Measurements from ENCODE around the gene CELA2A. TPM values are rescaled to one million over a fixed set of nuclear protein-coding genes. Genes with fewer than 3 reads are reported as not detected.
"Not testable (repeated sequence)": the region's sequence is repeated elsewhere in the genome, so short reads cannot be mapped to it uniquely, and the experiment has no call there.

CELA2A gene
- total and polyA plus RNA-seq, 4 donors, result 0.63 to 1.8 (median 1.3) TPM; not detected in 1

DNA sequence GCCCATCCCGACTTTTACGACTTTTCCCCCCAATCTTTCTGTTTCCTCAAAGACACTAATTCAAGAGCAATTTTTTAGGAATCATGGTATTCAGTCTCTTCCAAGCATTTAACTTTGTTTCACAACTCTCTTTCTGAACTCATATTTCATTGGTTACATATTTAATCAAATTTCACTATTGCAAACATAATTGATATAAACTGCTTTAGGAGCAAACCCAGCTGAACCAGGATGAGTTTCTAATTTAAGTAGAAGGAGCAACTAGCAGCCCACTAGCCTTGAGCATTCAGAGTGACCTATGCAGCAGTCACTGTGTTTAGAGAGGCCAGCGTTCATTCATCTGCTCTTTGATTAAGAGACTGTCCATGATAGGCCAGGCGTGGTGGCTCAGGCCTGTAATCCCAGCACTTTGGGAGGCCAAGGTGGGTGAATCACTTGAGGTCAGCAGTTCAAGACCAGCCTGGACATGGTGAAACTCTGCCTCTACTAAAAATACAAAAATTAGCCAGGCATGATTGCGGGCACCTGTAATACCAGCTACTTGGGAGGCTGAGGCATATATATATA lies 21.2 kb downstream of the CELA2A start:
- no peaks in the 10 kb centered on the region for H3K9me3 ChIP-seq (ENCODE audit: control insufficient read depth, low read length)
- H3K4me3 ChIP-seq (ENCODE audit: low read length in 2 of 2), result no peak overlapping the region
- WGBS, 2 donors, result 88 to 94% methylated on average over 5 of the region's 5 CpGs
- intact Hi-C loops (cut with DNase I), result no loop called here
- no peak overlapping the region for H3K27ac ChIP-seq (ENCODE audit: low read depth in 1 of 2, low read length in 2 of 2)
- no peak for ATAC-seq (ENCODE audit: low FRiP score)
- no peaks in the 10 kb centered on the region for H3K27me3 ChIP-seq (ENCODE audit: control insufficient read depth in 1 of 2, insufficient read depth in 2 of 2, low read length in 1 of 2)
- no peaks in the 10 kb centered on the region for H3K4me1 ChIP-seq (ENCODE audit: control insufficient read depth in 1 of 2, insufficient read depth in 2 of 2, low read length in 2 of 2)
- DNase-seq, result no peak
- no peaks in the 10 kb centered on the region for H3K36me3 ChIP-seq (ENCODE audit: control insufficient read depth in 1 of 2, insufficient read depth in 2 of 2, low read length in 1 of 2)

DNA sequence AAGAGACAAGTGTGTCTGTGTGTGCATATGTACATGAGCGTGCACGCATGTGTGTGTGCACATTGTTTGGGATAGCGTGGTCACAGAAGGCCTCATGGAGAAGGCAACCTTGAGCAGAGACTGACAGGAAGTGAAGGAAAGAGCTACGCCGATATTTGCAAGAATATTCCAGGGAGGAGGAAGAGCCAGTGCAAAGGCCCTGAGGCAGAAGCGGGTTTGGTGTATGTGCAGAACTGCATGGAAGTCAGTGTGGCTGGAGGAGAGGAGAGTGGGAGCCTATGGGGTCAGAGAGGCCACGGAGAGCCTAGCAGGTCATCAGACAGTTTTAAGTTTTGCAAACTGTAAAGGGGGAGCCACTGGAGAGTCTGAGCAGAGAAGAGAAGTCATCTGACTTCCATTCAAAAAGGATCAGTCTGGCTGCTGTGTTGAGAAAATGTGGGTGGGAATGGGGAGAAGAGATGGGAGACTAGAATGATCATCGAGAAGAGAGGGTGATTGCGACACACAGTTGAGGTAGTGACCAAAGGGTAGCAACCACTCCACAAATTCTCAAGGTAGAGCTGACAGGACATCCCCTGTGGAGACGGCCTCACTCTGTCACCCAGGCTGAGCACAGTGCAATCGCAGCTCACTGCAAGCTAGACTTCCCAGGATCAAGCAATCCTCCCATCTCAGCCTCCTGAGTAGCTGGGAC lies 23.3 kb downstream of the CELA2A start:
- Histone ChIP-seq H3K27ac (ENCODE audit: low read depth in 1 of 2, low read length in 2 of 2) (no peak overlapping the region), H3K4me1 (ENCODE audit: control insufficient read depth in 1 of 2, insufficient read depth in 2 of 2, low read length in 2 of 2) (no peaks in the 10 kb centered on the region), H3K36me3 (ENCODE audit: control insufficient read depth in 1 of 2, insufficient read depth in 2 of 2, low read length in 1 of 2) (no peaks in the 10 kb centered on the region), H3K4me3 (ENCODE audit: low read length in 2 of 2) (no peak overlapping the region), H3K9me3 (ENCODE audit: control insufficient read depth, low read length) (no peaks in the 10 kb centered on the region), H3K27me3 (ENCODE audit: control insufficient read depth in 1 of 2, insufficient read depth in 2 of 2, low read length in 1 of 2) (no peaks in the 10 kb centered on the region)
- intact Hi-C loops (cut with DNase I), result no loop called here
- 94 to 97% methylated on average over 11 of the region's 11 CpGs for WGBS, 2 donors
- ATAC-seq (ENCODE audit: low FRiP score) (no peak), DNase-seq (no peak)

DNA sequence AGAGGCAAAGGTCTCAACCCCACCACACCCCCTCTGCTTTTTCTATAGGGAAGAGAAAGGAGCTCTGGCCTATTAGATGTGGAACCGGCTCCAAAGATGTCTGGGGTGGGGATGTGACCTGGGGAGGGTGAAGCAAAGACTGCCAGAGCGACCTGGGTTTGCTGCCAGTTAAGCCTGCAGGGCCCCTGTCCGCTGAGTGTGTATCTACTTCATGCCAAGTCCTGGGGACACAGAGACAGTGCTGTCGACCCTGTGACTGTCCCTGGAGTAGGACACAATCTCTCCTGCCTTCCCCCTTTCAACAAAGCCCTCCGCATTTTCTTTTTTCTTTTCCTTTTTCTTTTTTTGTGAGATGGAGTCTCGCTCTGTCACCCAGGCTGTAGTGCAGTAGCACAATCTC lies 25.9 kb downstream of the CELA2A start:
- ATAC-seq (ENCODE audit: low FRiP score); H3K4me3 ChIP-seq (ENCODE audit: low read length in 2 of 2); H3K9me3 ChIP-seq (ENCODE audit: control insufficient read depth, low read length); intact Hi-C loops (cut with DNase I); H3K27me3 ChIP-seq (ENCODE audit: control insufficient read depth in 1 of 2, insufficient read depth in 2 of 2, low read length in 1 of 2); H3K4me1 ChIP-seq (ENCODE audit: control insufficient read depth in 1 of 2, insufficient read depth in 2 of 2, low read length in 2 of 2); H3K27ac ChIP-seq (ENCODE audit: low read depth in 1 of 2, low read length in 2 of 2); DNase-seq; H3K36me3 ChIP-seq (ENCODE audit: control insufficient read depth in 1 of 2, insufficient read depth in 2 of 2, low read length in 1 of 2): not testable (repeated sequence)
- 75 to 95% methylated on average over 6 of the region's 6 CpGs for WGBS, 2 donors

DNA sequence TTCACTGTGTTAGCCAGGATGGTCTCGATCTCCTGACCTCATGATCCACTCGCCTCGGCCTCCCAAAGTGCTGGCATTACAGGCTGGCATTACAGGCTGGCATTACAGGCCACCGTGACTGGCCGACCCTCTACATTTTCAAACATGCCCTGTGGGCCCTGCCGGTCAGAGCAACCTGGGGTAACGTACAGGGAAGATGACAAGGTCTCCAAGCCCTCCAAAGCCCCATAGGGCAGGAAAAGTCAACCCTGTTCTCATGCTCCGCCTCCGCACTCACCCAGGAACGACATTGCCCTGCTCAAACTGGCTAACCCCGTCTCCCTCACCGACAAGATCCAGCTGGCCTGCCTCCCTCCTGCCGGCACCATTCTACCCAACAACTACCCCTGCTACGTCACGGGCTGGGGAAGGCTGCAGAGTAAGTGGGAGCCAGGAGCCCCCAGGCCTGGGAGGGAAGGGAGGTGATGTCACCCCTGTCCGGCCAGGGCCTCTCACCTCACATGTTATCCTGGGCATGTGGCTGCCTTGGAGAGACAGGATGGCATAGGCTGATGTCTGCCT lies 26.5 kb downstream of the CELA2A start:
- peak in 1 of 2 donors; percentile 21 for DNase-seq
- H3K4me3 ChIP-seq (ENCODE audit: low read length in 2 of 2); H3K36me3 ChIP-seq (ENCODE audit: control insufficient read depth in 1 of 2, insufficient read depth in 2 of 2, low read length in 1 of 2); H3K27ac ChIP-seq (ENCODE audit: low read depth in 1 of 2, low read length in 2 of 2); H3K27me3 ChIP-seq (ENCODE audit: control insufficient read depth in 1 of 2, insufficient read depth in 2 of 2, low read length in 1 of 2); ATAC-seq (ENCODE audit: low FRiP score); H3K9me3 ChIP-seq (ENCODE audit: control insufficient read depth, low read length); H3K4me1 ChIP-seq (ENCODE audit: control insufficient read depth in 1 of 2, insufficient read depth in 2 of 2, low read length in 2 of 2); intact Hi-C loops (cut with DNase I): not testable (repeated sequence)
- 82 to 90% methylated on average over 13 to 15 of the region's 16 CpGs for WGBS, 2 donors

DNA sequence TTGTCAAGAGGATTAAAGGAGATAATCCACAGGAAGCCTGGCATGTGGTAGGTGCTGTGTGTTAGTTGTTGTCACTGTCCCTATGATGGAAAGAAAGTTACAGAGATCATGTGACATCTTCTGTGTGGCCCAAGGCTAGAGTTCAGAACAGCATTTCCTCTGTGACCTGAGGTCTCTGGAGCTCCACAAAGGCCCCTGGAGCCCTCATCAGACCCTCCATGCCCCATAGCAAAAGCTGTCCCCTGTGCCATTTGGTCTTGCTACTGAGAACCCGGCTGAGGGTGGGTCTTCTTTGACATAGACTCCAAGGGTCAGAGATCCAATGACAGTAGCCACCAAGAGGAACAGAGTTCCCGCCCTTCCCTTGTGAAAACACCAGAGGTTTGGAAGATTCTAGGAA lies 27.4 kb downstream of the CELA2A start:
- ATAC-seq (ENCODE audit: low FRiP score), result no peak
- intact Hi-C loops (cut with DNase I), result no loop called here
- WGBS, 2 donors, result 83 to 85% methylated on average over 2 of the region's 2 CpGs
- no peaks in the 10 kb centered on the region for H3K9me3 ChIP-seq (ENCODE audit: control insufficient read depth, low read length)
- no peak overlapping the region for H3K4me3 ChIP-seq (ENCODE audit: low read length in 2 of 2)
- H3K27ac ChIP-seq (ENCODE audit: low read depth in 1 of 2, low read length in 2 of 2), result no peak overlapping the region
- DNase-seq, result no peak
- peaks cover 0 to 3% of the 10 kb centered on the region in 2 donors for H3K36me3 ChIP-seq (ENCODE audit: control insufficient read depth in 1 of 2, insufficient read depth in 2 of 2, low read length in 1 of 2)
- no peaks in the 10 kb centered on the region for H3K27me3 ChIP-seq (ENCODE audit: control insufficient read depth in 1 of 2, insufficient read depth in 2 of 2, low read length in 1 of 2)
- H3K4me1 ChIP-seq (ENCODE audit: control insufficient read depth in 1 of 2, insufficient read depth in 2 of 2, low read length in 2 of 2), result no peaks in the 10 kb centered on the region

DNA sequence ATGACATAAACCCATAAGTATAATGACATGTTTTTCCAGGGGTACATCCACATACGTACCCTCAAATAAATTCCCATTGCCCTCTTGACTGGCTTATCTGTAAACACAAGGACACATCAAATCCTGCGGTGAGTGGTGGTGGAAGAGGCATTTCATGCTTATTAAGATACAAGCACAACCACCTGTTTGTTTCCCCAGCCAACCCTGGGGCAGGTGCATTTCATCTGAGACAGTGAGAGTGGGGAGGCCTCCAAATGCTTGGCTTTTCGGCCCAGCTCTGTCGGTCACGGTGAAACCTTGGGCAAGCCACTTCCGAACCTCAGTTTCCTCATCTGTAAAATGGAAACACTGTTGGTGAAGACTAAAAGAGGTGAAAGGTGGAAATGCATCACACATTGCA lies 27.9 kb downstream of the CELA2A start:
- DNase-seq; H3K36me3 ChIP-seq (ENCODE audit: control insufficient read depth in 1 of 2, insufficient read depth in 2 of 2, low read length in 1 of 2); H3K4me1 ChIP-seq (ENCODE audit: control insufficient read depth in 1 of 2, insufficient read depth in 2 of 2, low read length in 2 of 2); ATAC-seq (ENCODE audit: low FRiP score); H3K27ac ChIP-seq (ENCODE audit: low read depth in 1 of 2, low read length in 2 of 2); H3K27me3 ChIP-seq (ENCODE audit: control insufficient read depth in 1 of 2, insufficient read depth in 2 of 2, low read length in 1 of 2); H3K9me3 ChIP-seq (ENCODE audit: control insufficient read depth, low read length); H3K4me3 ChIP-seq (ENCODE audit: low read length in 2 of 2); intact Hi-C loops (cut with DNase I): not testable (repeated sequence)
- 95 to 96% methylated on average over 6 of the region's 6 CpGs for WGBS, 2 donors

DNA sequence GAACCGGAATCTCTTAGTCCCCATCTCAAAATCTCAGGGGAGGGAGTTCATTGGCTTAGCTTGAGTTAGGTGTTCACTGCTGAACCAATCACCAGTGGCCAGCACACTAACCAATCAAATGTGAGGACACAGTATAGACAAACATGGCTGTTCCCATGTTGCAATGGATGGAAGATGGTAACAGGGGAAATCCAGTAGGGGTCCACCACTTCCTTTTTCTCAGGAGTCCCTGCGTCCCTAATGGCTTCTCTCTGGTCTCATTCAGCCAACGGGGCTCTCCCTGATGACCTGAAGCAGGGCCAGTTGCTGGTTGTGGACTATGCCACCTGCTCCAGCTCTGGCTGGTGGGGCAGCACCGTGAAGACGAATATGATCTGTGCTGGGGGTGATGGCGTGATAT lies 29.1 kb downstream of the CELA2A start:
- H3K4me1 ChIP-seq (ENCODE audit: control insufficient read depth in 1 of 2, insufficient read depth in 2 of 2, low read length in 2 of 2), result no peaks in the 10 kb centered on the region
- 94 to 98% methylated on average over 6 of the region's 6 CpGs for WGBS, 2 donors
- DNase-seq, result no peak
- no peaks in the 10 kb centered on the region for H3K27me3 ChIP-seq (ENCODE audit: control insufficient read depth in 1 of 2, insufficient read depth in 2 of 2, low read length in 1 of 2)
- H3K4me3 ChIP-seq (ENCODE audit: low read length in 2 of 2), result no peak overlapping the region
- H3K9me3 ChIP-seq (ENCODE audit: control insufficient read depth, low read length), result no peaks in the 10 kb centered on the region
- H3K36me3 ChIP-seq (ENCODE audit: control insufficient read depth in 1 of 2, insufficient read depth in 2 of 2, low read length in 1 of 2), result peaks cover 0 to 3% of the 10 kb centered on the region in 2 donors
- intact Hi-C loops (cut with DNase I), result no loop called here
- H3K27ac ChIP-seq (ENCODE audit: low read depth in 1 of 2, low read length in 2 of 2), result no peak overlapping the region
- ATAC-seq (ENCODE audit: low FRiP score), result no peak

DNA sequence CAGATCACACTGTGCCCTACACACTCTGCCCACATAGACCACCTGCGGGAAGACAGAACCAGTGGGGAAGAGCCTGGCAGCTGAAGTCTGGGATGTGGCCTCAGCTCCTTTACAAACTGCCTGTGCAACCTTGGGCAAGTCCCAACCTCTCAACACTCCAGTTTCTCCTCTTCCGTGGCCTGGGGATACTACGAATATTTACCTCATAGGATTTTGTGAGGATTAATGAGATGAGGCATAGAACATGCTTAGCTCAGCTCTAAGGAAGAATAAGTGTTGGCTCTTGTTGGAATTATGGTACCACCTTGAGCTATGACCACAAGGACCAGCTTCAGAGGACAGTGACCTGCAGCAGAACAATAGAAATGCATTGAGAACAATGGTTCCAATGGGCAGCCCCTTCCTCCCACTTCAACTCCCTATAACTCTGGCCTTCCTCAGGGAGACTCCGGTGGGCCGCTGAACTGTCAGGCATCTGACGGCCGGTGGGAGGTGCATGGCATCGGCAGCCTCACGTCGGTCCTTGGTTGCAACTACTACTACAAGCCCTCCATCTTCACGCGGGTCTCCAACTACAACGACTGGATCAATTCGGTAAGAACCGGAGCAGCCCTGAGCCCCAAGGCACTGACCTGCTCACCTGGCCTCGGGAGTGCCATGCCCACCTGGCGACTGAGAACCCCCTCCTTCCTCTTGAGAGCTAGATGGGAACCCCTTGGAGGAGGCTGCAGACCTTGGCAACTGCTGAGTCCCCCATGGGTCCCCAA lies 30.5 kb downstream of the CELA2A start:
- H3K9me3 ChIP-seq (ENCODE audit: control insufficient read depth, low read length); H3K36me3 ChIP-seq (ENCODE audit: control insufficient read depth in 1 of 2, insufficient read depth in 2 of 2, low read length in 1 of 2); H3K27me3 ChIP-seq (ENCODE audit: control insufficient read depth in 1 of 2, insufficient read depth in 2 of 2, low read length in 1 of 2); H3K27ac ChIP-seq (ENCODE audit: low read depth in 1 of 2, low read length in 2 of 2); ATAC-seq (ENCODE audit: low FRiP score); DNase-seq; intact Hi-C loops (cut with DNase I); H3K4me1 ChIP-seq (ENCODE audit: control insufficient read depth in 1 of 2, insufficient read depth in 2 of 2, low read length in 2 of 2); H3K4me3 ChIP-seq (ENCODE audit: low read length in 2 of 2): not testable (repeated sequence)
- WGBS, 2 donors, result 96 to 97% methylated on average over 17 of the region's 17 CpGs
